Activated CD4-positive, alpha-beta T cell treated with anti-CD3 and anti-CD28 coated beads for 48 hours (primary cell): Measurements from ENCODE around the gene R3HDM2.

ENCODE experiments used
- DNase-seq: peaks from one replicate; pipeline ENCODE4 v3.0.0-alpha.2; 2020

R3HDM2 gene

DNA sequence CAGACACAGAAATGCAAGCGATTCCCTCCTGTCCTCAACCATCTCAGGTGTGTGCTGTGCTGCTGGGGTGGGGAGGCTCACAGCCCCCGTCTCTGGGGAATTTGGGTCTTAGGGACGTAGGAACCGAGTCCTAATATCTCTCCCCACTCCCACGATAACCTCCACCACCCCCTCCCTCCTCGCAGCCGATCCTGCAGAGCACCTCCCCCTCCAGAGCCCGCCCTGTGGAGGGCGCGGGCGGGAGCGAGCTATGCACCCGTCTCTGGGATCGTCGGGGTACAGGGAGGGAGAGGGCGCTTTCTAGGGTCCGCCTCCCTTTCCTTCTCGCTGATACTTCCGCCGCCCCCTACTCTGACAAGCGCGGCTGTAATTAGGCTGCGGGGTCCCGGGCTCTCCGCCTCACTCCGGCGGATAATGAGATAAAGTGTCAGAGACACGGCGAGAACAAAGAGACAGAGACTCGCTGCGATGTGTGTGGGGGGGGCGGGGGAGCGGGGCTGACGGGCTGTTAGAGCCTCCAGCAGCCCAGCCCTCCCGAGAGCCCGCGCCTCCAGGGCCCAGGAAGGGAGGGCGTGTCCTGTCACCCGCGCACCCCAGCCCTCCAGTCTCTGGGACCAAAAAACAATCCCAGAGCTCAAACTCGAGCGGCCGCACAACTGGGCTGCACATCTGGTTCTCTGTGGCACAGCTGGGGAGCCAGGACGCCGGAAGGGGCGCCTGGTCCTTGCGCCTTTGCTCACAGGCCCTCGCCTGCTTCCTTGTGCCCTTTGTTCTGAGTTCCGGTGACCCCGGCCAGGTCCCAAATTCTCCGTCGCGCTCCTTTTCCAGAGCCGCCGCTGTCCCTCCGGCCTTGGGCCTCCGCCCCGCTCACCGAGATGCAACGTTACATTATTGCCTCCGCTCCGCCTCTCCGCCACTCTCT, 192.7 kb downstream of the R3HDM2 start:
- peak; percentile 50 for DNase-seq

DNA sequence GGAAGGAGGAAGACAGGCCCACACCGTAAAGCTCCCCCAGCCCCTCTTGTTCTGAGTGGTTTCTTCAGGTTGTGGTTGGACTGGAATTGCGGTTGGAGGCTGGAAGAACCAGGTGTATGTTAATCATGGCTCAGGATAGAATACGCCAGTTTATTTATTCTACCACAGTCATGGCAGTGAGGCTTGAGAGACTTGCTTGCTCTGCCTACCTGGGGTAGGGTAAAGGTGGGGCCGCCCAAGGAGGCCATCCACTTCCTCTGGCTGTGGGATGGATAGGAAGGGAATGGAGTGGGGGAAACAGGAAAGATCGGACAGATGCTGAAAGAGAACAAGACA, 193.3 kb downstream of the R3HDM2 start:
- DNase-seq: no peak

DNA sequence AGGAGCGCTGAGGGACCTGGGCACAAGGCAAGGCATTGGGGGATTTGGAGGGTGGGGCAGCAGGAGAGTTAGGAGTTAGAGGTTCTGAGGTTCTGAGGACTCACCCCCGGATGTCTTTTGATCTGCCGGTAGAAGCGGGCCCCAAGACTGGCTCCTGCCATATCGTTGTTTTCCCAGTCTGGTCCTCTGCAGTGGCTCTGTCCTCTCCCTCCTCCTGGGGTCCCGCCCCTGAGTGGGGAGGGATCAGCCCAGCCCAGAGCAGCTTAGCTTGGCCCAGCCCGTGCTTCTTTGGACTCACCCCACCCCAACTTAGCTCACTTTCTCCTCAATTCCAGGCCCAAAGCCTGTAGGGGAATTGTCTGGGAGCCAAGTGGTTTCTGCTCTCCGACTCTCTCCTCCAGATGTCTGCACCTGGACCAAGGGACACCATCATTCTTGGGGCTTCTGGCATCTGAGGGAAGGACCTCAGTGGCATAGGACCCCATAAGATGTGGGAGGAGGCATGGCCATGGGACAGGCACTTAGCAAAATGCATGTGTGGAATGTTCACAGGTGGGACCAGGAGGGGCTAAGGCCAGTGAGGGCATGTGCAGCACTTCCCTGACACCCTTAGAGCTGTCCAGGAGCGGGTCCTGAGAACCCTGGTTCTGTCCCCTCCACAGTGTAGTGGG, 193.8 kb downstream of the R3HDM2 start:
- DNase-seq: no peak

DNA sequence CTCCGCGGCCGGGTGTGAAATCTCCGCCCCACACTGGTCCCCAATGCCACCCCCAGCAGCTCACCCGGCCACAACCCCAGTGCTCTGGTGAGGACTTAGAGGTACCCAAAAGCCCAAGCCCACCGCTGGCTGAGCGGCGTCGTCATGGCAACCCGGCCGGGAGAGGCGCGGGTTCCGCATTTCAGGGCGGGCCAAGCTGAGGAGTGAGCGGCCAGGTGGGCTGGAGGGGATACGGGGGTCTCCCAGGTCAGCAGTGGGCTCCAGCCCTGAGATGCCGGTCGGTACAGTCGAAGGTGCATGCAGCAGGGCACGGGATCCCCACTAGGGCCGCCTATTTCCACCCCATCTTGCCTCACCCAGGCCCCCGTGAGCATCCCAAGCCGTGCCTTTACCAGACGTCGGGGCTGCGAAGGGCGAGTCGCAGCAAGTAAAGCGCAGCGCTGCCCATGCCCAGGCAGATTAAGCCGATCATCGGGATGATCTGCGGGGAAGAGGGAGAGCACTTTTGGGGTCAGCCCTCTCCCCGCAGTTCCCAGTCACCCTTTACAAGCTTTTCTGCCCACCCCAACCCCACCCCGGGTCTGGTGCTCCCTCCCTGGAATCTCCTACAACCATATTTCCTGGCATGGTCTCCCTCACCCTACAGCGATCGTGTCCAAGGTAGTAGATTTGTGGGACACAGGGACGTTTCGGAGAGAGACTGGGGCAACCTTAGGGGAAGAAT, 194.5 kb downstream of the R3HDM2 start:
- peak; percentile 49 for DNase-seq

DNA sequence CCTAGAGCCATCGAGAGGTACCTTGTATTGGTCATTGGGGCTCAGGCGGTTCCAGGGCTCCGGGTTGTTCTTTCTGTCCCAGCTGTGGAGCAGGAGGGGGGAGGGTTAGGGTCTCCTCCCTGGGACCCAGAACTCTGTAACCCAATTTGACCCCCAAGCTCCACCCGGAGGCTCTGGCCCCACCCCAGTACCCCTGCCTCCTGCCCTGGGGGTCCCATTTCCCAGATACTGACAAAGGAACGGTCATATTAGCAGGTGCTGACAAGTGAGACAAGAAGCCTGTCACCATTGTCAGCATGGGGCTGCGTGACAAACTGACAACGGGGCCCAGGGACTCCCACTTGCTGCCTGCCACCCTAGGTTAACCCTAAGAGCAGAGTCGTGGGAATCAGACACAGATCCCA, 195.1 kb downstream of the R3HDM2 start:
- no peak for DNase-seq

DNA sequence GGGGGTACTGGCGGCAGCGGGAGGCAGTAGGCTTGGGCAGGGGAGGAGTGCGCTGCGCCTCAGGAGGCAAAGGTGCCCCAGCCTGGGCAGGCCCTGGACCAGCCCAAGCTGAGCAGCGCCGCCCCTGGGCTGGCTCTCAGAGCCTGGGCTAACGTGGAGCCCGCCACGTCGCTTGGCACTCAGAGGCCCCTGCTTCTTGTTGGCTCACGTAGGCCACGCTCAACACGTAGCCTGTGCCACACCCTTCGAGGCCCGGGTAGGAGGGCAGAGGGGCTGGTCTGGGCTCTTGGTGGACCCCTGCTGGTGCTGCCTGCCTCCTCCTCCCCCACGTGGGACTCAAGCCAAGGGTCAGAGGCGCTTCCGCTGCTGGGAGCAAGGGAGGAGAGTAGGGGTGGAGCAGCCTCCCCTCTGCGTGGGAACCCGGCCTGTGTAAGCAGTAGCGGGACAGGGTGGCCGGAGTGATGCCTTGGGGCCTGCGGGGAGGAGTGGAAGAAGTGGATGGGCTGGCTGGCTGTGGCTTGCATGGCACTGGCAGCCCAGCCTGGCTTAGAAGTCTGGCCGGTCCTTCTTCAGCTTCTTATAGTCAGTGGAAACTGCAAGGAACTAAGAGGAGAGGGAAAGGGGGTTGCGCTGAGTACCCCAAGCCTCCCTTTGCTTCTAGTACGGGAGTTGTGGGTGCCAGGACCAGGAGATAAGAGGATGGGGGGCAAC, 195.7 kb downstream of the R3HDM2 start:
- DNase-seq: no peak

DNA sequence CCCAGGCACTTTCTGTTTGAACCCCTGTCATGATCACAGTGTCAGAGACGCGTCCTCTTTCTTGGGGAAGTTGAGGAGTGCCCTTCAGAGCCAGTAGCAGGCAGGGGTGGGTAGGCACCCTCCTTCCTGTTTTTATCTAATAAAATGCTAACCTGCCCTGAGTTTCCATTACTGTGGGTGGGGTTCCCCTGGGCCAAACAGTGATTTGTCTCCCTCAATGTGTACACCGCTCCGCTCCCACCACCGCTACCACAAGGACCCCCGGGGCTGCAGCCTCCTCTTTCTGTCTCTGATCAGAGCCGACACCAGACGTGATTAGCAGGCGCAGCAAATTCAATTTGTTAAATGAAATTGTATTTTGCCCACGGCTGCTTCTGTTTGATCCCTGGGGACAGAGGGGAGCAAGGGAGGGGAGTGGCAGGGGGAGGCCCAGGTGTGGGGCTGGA, 196.2 kb downstream of the R3HDM2 start:
- DNase-seq: no peak

DNA sequence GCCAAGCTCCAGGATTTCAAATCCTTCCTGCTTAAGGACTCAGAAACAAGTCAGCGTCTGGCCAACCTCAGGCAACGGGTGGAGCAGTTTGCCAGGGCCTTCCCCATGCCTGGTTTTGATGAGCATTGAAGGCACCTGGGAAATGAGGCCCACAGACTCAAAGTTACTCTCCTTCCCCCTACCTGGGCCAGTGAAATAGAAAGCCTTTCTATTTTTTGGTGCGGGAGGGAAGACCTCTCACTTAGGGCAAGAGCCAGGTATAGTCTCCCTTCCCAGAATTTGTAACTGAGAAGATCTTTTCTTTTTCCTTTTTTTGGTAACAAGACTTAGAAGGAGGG, 196.6 kb downstream of the R3HDM2 start:
- DNase-seq: no peak

DNA sequence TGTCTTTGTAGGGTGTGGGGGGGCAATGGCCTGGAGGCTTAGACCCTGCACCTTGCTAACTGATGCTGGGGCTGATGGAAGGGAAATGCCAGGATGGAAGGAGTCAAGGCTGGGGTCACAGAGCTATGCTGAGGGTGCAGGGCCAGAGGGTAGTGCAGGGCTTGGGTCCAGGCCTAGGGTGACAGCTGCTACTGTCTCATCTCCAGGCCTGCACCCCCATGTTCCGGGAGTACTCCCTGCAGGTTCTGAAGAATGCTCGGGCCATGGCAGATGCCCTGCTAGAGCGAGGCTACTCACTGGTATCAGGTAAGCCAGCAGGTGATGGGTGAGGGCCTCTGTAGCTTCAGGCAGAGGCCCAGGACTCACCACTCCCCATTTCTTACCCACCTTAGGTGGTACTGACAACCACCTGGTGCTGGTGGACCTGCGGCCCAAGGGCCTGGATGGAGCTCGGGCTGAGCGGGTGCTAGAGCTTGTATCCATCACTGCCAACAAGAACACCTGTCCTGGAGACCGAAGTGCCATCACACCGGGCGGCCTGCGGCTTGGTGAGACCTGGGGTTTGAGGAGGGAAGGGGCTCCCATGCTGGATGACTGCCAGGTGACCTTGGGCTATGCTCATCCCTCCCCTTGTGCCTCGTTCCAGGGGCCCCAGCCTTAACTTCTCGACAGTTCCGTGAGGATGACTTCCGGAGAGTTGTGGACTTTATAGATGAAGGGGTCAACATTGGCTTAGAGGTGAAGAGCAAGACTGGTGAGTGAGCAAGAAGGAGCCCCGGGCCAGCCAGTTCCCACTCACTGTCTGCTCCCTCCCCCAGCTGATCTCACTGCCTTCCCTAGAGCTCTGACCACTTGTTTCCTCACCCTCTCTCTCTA, 197.2 kb downstream of the R3HDM2 start:
- DNase-seq: no peak

DNA sequence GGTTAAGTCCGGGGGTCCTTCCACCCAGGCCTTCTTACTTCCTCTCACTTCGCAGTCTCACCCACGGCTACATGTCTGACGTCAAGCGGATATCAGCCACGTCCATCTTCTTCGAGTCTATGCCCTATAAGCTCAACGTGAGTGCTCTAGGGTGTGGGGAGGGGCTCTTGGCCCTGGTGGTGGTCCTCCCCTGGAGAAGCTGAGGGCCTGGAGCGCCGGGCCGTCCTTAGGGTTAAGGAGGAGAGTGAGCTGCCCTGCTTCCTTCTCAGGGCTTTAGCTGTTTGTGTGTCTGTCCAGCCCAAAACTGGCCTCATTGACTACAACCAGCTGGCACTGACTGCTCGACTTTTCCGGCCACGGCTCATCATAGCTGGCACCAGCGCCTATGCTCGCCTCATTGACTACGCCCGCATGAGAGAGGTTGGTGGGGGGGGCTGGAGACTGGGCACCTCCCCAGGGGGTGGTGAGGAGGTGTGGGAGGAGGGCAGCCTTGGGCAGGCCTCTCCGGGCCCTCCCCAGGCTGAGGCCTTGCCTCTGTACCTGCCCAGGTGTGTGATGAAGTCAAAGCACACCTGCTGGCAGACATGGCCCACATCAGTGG, 198.6 kb downstream of the R3HDM2 start:
- DNase-seq: no peak

DNA sequence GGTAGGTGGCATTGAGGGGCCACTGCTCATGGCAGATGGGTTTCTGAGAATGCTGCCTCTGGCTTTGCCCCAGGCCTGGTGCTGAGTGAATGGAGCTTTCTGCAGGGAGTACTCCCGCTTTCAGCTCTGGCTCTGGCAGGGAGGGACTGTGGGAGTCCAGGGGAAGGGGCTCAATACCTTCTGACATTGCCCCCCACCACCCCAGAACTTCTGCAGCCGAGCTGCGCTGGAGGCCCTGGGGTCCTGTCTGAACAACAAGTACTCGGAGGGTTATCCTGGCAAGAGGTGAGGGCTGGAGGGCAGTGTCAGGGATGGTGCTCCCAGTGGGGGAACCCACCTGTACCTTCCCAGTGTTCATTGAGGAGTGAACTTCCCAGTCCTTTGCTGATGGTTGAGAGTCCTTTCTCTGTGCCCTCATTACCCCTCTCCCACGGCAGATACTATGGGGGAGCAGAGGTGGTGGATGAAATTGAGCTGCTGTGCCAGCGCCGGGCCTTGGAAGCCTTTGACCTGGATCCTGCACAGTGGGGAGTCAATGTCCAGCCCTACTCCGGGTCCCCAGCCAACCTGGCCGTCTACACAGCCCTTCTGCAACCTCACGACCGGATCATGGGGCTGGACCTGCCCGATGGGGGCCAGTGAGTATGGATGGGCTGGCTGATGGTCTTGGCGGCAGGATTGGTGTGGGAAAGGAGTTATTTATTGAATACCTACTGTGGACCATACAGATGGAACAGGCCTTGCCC, 199.4 kb downstream of the R3HDM2 start:
- DNase-seq: peak; percentile 2

DNA sequence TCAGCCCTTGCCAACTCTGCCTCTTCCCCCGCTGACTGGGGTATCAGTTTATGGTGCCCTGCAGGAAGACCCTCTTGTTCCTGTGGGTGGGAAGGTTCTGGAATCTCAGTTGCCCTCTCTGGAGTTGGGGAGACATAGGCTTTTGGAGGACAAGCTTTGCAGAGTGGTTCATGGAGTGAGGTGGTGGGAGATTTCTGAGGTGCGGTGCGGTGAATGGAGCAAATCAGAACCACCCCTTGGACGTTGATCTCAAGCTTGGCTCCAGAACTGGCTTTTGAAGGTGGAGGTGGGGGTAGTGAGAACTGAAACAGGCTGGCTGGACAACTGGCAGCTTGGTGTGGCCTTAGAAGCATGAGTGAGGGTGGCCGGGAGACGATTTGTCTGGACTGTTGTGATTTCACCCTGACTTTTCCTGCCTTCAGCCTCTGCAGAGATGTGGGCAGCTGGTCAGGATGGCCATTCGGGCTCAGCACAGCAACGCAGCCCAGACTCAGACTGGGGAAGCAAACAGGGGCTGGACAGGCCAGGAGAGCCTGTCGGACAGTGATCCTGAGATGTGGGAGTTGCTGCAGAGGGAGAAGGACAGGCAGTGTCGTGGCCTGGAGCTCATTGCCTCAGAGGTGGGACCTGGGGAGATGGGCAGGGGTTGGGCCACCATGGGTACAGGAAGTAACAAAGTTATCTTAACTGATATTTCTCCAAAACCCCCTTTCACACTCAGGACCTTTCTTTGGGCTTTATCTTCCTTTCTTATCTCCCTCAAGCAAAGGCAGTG, 200.3 kb downstream of the R3HDM2 start:
- no peak for DNase-seq

DNA sequence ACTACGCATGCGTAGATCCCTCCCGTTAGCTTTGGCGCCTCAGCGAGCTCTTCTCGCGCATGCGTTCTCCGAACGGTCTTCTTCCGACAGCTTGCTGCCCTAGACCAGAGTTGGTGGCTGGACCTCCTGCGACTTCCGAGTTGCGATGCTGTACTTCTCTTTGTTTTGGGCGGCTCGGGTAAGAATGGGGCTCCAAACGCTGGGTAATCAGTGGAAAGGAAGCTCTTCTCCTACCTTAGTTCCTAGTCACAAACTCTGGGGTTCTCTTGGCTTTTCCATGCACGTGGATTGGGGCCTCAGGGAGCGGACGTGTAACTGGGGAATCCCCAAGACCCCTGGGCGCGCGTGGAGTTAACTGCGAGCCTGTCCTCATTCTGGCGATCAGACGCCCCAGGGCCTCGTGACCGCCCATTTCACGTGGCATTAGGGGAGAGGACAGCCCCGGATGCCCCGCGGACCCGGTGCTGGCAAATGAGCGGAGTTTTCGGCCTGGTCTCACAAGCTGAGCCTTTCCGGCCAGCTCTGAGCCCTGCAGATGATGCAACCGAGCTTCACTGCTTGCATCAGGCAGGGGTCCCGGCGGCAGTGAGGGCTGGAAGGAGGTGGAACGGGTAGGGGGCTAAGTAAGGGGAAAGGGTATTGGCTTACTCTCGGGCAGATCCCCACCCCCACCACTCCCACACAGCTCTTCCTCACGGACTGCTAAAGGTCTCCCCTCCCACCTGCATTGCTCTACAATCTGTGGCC, 201.0 kb downstream of the R3HDM2 start, which contains the start of gene SHMT2:
SHMT2 (plus strand) TSS at position 78 of the 747 bp plus-strand sequence; CDS start at position 146, 68 bp downstream.
- peak; percentile 97 for DNase-seq

DNA sequence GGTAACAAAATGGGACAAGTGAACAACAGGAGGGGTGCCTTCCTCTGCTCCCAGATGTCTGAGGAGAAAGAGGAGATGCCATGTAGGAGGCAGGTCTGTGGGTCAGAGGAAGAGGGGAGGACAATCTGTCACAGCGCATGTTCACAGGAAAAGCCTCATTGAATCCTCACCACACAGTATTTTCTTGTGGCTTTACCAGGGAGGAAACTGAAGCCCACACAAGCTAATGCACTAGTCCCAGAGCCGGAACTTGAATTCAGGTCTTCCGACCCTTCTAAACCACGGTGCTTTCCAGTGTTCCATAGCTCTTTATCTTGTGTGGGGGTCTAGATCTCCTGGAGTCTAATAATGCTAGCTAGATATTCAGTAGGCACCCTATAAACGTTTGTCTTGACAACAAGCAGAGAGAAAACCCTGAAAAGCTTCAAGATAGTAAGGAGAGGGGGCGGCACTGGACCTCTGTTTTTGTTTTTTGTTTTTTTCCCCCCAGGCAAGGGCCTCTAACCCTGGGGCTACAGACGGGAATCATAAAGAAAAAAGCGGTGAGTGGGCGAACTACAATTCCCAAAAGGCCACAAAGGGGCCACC, 201.7 kb downstream of the R3HDM2 start:
- no peak for DNase-seq

DNA sequence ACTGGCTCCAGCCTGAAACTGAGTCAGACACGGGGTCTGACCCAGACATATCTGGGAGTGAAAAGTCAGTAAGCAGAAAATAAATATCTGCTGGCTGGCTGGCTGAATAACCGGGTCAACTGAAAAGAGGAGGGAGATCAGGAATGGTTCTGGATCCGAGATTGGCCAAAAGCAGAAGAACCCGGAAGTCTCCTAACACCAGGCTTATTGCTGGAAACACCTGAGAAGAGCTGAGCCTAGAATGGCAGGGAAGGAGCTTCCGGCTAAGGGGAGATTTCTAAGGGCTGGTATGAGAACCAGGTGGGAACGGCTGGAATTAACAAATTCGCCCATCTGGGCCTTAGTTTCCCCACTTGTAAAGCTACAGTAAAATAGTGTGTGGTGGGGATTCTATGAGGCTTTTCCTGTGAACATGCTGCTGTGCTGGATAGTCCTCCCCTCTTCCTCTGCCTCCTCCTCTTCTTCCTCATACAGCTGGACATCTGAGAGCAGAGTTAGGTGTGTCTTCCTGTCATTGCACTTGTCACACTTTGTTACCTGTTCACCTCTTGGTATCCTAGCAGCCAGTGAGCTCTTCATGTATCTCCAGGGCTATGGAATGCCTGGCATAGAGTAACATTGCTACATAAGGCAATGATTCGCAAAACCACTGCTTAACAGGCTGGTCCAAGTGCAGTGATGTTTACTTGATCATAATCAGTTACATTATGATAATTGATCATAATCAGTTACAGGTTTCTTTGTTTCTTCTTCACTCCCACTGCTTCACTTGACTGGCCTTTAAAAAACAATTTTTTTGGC, 203.3 kb downstream of the R3HDM2 start:
- DNase-seq: no peak

DNA sequence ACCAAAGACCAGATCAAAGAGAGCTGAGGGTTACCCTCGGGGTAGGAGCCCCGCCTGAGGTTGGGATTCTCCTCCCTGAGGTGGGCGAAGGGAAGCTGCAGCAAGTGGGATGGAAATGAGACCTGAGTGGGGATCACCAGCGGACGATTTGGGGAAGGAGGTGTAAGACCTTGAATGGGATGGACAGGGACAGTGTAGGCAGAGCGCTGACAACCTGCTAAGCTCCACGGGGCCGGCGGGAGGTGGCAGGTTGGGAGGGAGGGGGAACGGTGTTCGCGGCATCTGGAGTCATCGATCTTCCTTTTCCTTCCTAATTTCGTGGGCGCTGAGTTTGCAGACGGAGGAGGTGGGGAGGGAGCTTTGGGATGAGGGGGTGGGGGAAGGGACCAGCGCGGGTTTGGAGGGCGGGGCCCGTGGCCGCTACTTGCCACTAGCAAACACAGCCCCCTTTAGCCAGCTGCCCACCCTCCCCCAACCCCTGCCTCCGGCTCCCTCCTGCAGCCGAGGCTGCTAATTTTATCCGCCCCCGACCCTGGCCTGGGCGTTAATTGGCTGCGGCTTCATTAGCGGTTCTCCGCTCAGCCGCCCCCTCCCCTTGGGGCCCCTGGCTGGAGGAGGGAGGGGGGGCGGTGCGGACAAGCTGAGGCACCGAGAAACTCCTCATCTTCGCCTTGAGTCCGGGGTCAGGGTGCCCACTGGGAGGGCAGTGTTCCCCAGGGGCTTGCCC, 204.1 kb downstream of the R3HDM2 start:
- no peak for DNase-seq

DNA sequence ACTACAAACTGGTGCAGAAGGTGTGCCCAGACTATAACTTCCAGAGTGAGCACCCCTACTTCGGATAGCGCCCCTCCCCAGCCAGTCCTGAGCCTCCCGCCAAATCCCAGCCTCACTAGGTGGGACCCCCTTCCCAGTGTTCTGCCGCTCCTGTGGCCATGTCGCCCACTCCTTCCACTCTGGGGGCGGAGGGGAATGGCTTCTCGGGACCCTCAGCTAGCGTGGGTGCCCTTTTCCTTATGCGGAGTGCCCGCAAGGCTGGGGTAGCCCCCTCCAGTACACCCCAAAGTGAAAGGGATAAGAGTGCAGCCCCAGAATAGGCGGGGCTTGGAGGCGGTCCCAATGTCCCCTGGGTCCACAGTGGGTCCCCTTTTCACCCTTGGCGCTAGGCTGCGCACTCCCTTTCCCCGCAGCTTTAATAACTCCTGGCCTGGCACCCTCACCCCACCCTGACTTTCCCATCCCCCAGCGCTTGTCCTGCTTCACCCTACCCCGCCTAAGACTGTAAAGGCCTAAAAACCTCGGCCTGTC, 205.1 kb downstream of the R3HDM2 start:
- no peak for DNase-seq
